HG02623 (cell line): ENCODE data around the gene FCHO2.

ENCODE experiments used
- ATAC-seq: cut with Tn5 transposase; IDR thresholded peaks from one replicate; pipeline ENCODE4 v1.9.1; 2021; ENCODE audit warnings: moderate library complexity; ENCODE audit not compliant: unreplicated experiment

The FCHO2 gene

GRCh38 chr5:73131711-73132425 is 176.0 kb downstream of the FCHO2 start:
- no peak for ATAC-seq

- ATAC-seq: no peak
Observed at GRCh38 chr5:73132759-73133158, 176.9 kb downstream of the FCHO2 start.

- no peak for ATAC-seq
Observed at GRCh38 chr5:73135021-73135420, 179.2 kb downstream of the FCHO2 start.

GRCh38 chr5:73135429-73136054 is 179.7 kb downstream of the FCHO2 start:
- no peak for ATAC-seq

GRCh38 chr5:73136055-73136562 is 180.3 kb downstream of the FCHO2 start:
- no peak for ATAC-seq

- ATAC-seq: no peak
Observed at GRCh38 chr5:73137563-73138530, 182.0 kb downstream of the FCHO2 start.

GRCh38 chr5:73139485-73139884 is 183.6 kb downstream of the FCHO2 start:
- no peak for ATAC-seq
